T-cell (primary cell): ENCODE results near the gene WNT16. TPM values are rescaled to one million over a fixed set of nuclear protein-coding genes. Genes with fewer than 3 reads are reported as not detected.
A peak's percentile ranks its signal among the peaks of the same experiment; 100 is the strongest.

ENCODE experiments used
- ATAC-seq, 4 experiments: fragments of 200-7000 bp in 3 of 4; fragments of 150-1000 bp in 1 of 4; cut with Tn5 transposase; replicated peaks in 1 of 4; 1 replicate in 3 of 4; 2 replicates in 1 of 4; pipeline ENCODE4 v1.10.0; 2021; ENCODE audit warnings: moderate library complexity in 3 of 4, mild to moderate bottlenecking in 2 of 4, moderate number of reproducible peaks in 1 of 4
- CTCF ChIA-PET, 2 donors: fragments of 300-600 bp; sonication (Branson Sonifier 250); formaldehyde crosslinking; loops; one replicate each; lab custom pipeline; 2022; ENCODE audit warnings: antibody characterized with exemption in 2 of 2; lab: Charles Lee
- POLR2A ChIA-PET, 2 donors: fragments of 300-600 bp; sonication (Branson Sonifier 250); formaldehyde crosslinking; loops; one replicate each; lab custom pipeline; 2022; ENCODE audit warnings: antibody characterized with exemption in 2 of 2; lab: Charles Lee
- DNase-seq, 35 experiments: peaks; one replicate each; pipeline versions ENCODE4 v3.0.0 to v3.0.0-alpha.2; 2013 to 2023
- H3K27ac ChIP-seq: one replicate; pipeline ENCODE4 v1.5.1; 2013; ENCODE audit warnings: low read length
- H3K27me3 ChIP-seq, 2 experiments: replicated peaks in 1 of 2; 1 replicate in 1 of 2; 2 replicates in 1 of 2; pipeline versions ENCODE4 v1.6.1 to v1.7.0; 2013; ENCODE audit warnings: low read length in 1 of 2, mixed read lengths in 1 of 2; ENCODE audit not compliant: control insufficient read depth in 2 of 2, insufficient read depth in 2 of 2; ENCODE audit errors: extremely low read depth in 1 of 2
- H3K36me3 ChIP-seq, 2 donors: 1 replicate in 1 of 2; 2 replicates in 1 of 2; pipeline versions ENCODE4 v1.6.1 to v1.7.0; 2013; ENCODE audit warnings: low read length in 1 of 2; ENCODE audit not compliant: control insufficient read depth in 2 of 2, insufficient read depth in 1 of 2; ENCODE audit errors: extremely low read depth in 1 of 2
- H3K4me1 ChIP-seq, 2 experiments: 1 replicate in 1 of 2; 2 replicates in 1 of 2; pipeline versions ENCODE4 v1.6.1 to v1.7.0; 2013; ENCODE audit warnings: low read length in 2 of 2, mixed read lengths in 1 of 2; ENCODE audit not compliant: insufficient read depth in 2 of 2, control insufficient read depth in 1 of 2; ENCODE audit errors: extremely low read depth in 1 of 2
- H3K4me3 ChIP-seq, 2 donors: 1 replicate in 1 of 2; 2 replicates in 1 of 2; pipeline versions ENCODE4 v1.5.1 to v1.7.0; 2013; ENCODE audit warnings: mild to moderate bottlenecking in 2 of 2, low read length in 1 of 2, moderate library complexity in 1 of 2; ENCODE audit not compliant: control insufficient read depth in 1 of 2; ENCODE audit errors: extremely low read depth in 1 of 2
- H3K9me3 ChIP-seq: 2 replicates; pipeline ENCODE4 v1.7.0; 2013
- H3K27ac Mint-ChIP-seq, 2 donors: one replicate each; pipeline ENCODE4 v1.8.0; 2020 to 2021; ENCODE audit warnings: mild to moderate bottlenecking in 2 of 2, mixed read lengths in 2 of 2
- H3K27me3 Mint-ChIP-seq, 2 donors: one replicate each; pipeline ENCODE4 v1.8.0; 2021 to 2022; ENCODE audit warnings: mixed read lengths in 2 of 2
- H3K36me3 Mint-ChIP-seq: one replicate; pipeline ENCODE4 v1.8.0; 2021; ENCODE audit warnings: mixed read lengths
- H3K4me1 Mint-ChIP-seq, 3 donors: one replicate each; pipeline ENCODE4 v1.8.0; 2020 to 2022; ENCODE audit warnings: mixed read lengths in 3 of 3, mild to moderate bottlenecking in 1 of 3
- H3K4me3 Mint-ChIP-seq, 3 donors: one replicate each; pipeline ENCODE4 v1.8.0; 2020 to 2022; ENCODE audit warnings: mild to moderate bottlenecking in 3 of 3, mixed read lengths in 3 of 3, moderate library complexity in 3 of 3
- H3K9me3 Mint-ChIP-seq, 3 donors: one replicate each; pipeline ENCODE4 v1.8.0; 2020 to 2022; ENCODE audit warnings: mixed read lengths in 3 of 3
- WGBS: methylation state at CpG from one replicate; pipeline ENCODE4 v1.1.5; 2013; ENCODE audit warnings: missing lambda C conversion rate; ENCODE audit not compliant: insufficient coverage; 5-methylcytosine and 5-hydroxymethylcytosine counted together
- total RNA-seq, 35 experiments: library from RNA in 6 of 35; stranded (reverse) in 6 of 35; fragments of 120-200 nt in 1 of 35; gene quantifications; one replicate each; pipeline versions ENCODE4 v1.2.1 to v1.2.4 and lab custom pipeline; 2013 to 2026

WNT16 gene
- total RNA-seq, 5 donors from 2014 or later (not counting 1 experiment from before 2014, with no cell fraction given) = 0.13 to 0.35 (median 0.19) TPM; not detected in 2

GRCh38 chr7:121352323-121352722, 23.5 kb downstream of the WNT16 start:
- Mint-ChIP-seq H3K36me3 (peaks cover 47% of the 10 kb centered on the region), H3K4me3 (no peak overlapping the region), H3K4me1 (no peaks in the 10 kb centered on the region), H3K9me3 (no peaks in the 10 kb centered on the region), H3K27ac (no peak overlapping the region), H3K27me3 (no peaks in the 10 kb centered on the region)
- no CpG with 5 or more reads among the region's 3 CpGs for WGBS
- ATAC-seq = no peak
- peaks cover 0 to 25% of the 10 kb centered on the region in 2 donors for H3K36me3 ChIP-seq
- no peaks in the 10 kb centered on the region for H3K9me3 ChIP-seq
- no peaks in the 10 kb centered on the region for H3K27me3 ChIP-seq
- H3K4me1 ChIP-seq = no peaks in the 10 kb centered on the region
- POLR2A ChIA-PET = no interaction called here
- DNase-seq = no peak
- no peak overlapping the region for H3K4me3 ChIP-seq
- CTCF ChIA-PET = interaction anchor here (1.2 to 1.6 kb wide), 3 partner anchors 14 to 195 kb away, joined by 4 to 6 read pairs (median 5); no protein-coding TSS in a partner anchor
- H3K27ac ChIP-seq = no peak overlapping the region

DNA sequence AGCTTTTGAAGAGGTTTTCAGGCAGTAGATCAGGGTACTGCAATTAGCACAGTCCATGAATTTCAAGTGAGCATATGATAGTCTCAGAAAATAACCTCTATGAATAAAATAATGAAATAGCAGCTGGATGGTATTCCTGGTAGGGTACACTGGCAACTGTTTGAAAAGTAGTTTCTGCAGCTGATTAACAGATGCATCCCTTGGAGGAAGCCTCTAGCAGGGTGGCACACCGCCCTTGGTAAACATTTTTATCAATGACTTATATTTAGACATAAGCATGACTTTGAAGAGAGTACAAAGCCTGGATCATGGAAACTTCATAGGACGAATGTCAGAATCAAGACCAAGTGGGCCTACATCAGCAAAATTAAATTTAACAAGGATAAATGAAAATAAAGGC, 26.8 kb downstream of the WNT16 start:
- Mint-ChIP-seq H3K4me1 (peaks cover 0 to 3% (median 0%) of the 10 kb centered on the region in 3 donors), H3K4me3 (no peak overlapping the region), H3K27me3 (no peaks in the 10 kb centered on the region), H3K27ac (no peak overlapping the region), H3K9me3 (no peaks in the 10 kb centered on the region), H3K36me3 (peaks cover 51% of the 10 kb centered on the region)
- no peaks in the 10 kb centered on the region for H3K4me1 ChIP-seq
- CTCF ChIA-PET = no interaction called here
- no peaks in the 10 kb centered on the region for H3K27me3 ChIP-seq
- H3K9me3 ChIP-seq = no peaks in the 10 kb centered on the region
- no peak overlapping the region for H3K27ac ChIP-seq
- H3K36me3 ChIP-seq = peaks cover 0 to 37% of the 10 kb centered on the region in 2 donors
- ATAC-seq (no peak), DNase-seq (no peak)
- POLR2A ChIA-PET = interaction anchor here in 1 of 2 donors (0.5 kb wide), 1 partner anchor 1559 kb away, joined by 4 read pairs; no protein-coding TSS in a partner anchor
- no peak overlapping the region for H3K4me3 ChIP-seq
- no CpG with 5 or more reads among the region's 2 CpGs for WGBS

DNA sequence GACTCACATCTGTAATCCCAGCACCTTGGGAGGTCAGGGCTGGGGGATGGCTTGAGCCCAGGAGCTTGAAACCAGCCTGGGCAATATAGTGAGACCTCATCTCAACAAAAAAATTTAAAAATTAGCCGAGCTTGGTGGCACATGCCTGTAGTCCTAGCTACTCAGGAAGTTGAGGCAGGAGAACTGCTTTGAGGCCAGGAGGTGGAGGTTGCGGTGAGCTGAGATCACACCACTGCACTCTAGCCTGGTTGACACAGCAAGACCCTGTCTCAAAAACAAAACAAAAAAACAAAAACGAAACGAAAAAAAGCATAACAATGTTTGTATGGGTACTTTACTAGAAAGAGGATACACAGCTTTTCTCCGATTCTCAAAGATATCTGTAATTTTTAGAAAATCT, 31.8 kb downstream of the WNT16 start:
- H3K9me3 Mint-ChIP-seq = no peaks in the 10 kb centered on the region
- H3K4me3 ChIP-seq = no peak overlapping the region
- WGBS = 50% methylated on average over 1 of the region's 5 CpGs
- H3K27me3 ChIP-seq = no peaks in the 10 kb centered on the region
- H3K9me3 ChIP-seq = no peaks in the 10 kb centered on the region
- H3K27me3 Mint-ChIP-seq = no peaks in the 10 kb centered on the region
- ChIA-PET CTCF (interaction anchor here in 1 of 2 donors (1.1 to 1.5 kb wide), 2 partner anchors 35 to 187 kb away, joined by 4 to 7 read pairs; partner anchors contain the start of gene FAM3C), POLR2A (interaction anchor here in 1 of 2 donors (0.9 kb wide), 1 partner anchor 14 kb away, joined by 4 read pairs; no protein-coding TSS in a partner anchor)
- peaks cover 42% of the 10 kb centered on the region for H3K36me3 Mint-ChIP-seq
- DNase-seq (peak in 12 of 35 experiments; percentile 2 to 31 (median 13)), ATAC-seq (peak in 2 of 4 experiments; percentile 24 to 56)
- no peaks in the 10 kb centered on the region for H3K4me1 ChIP-seq
- no peak overlapping the region for H3K27ac ChIP-seq
- peaks cover 0 to 3% (median 2%) of the 10 kb centered on the region in 3 donors for H3K4me1 Mint-ChIP-seq
- peaks cover 0 to 34% of the 10 kb centered on the region in 2 donors for H3K36me3 ChIP-seq
- peak overlapping the region in 1 of 3 donors; percentile 11 for H3K4me3 Mint-ChIP-seq
- H3K27ac Mint-ChIP-seq = peak overlapping the region in 1 of 2 donors; percentile 19

DNA sequence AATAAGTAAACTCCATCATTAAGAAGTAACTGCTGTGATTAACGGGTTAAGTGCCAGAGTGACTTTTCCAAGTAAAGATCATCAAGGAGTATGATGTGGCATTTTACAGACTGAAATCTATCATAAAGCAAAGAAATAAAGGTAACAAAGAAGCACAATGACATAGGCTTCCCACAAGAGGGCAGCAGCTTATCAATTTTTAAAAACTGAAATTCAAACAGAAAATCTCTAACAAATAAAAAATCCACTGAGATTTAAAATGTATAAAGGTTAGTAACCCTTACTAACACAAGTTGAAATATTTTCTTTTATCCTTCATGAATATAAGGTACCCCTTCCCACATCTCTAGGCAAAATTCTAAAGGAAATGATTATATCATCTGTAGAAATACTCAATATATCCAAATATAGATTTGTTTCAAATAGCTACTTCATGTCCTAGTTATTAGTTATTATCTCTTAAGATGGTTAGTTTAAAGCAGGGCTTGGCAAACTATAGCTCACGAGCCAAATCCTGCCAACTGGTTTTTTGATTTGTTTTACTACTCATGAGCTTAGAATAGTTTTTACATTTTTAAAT, 38.1 kb downstream of the WNT16 start:
- no CpG with 5 or more reads among the region's 2 CpGs for WGBS
- Mint-ChIP-seq H3K4me1 (peaks cover 6 to 29% (median 22%) of the 10 kb centered on the region in 3 donors), H3K36me3 (peaks cover 19% of the 10 kb centered on the region), H3K4me3 (no peak overlapping the region), H3K27ac (no peak overlapping the region), H3K9me3 (no peaks in the 10 kb centered on the region), H3K27me3 (no peaks in the 10 kb centered on the region)
- H3K27ac ChIP-seq = no peak overlapping the region
- H3K4me1 ChIP-seq = no peaks in the 10 kb centered on the region
- ATAC-seq (no peak), DNase-seq (peak in 14 of 35 experiments; percentile 2 to 70 (median 16))
- CTCF ChIA-PET = interaction anchor here (0.6 to 2.8 kb wide), 41 partner anchors 9 to 627 kb away, joined by 3 to 78 read pairs (median 4); partner anchors contain the start of gene FAM3C (in 2 of the 2)
- H3K9me3 ChIP-seq = no peaks in the 10 kb centered on the region
- peaks cover 0 to 10% of the 10 kb centered on the region in 2 donors for H3K36me3 ChIP-seq
- no peaks in the 10 kb centered on the region for H3K27me3 ChIP-seq
- POLR2A ChIA-PET = interaction anchor here (0.6 kb wide), 2 partner anchors 141 to 181 kb away, joined by 3 to 4 read pairs; no protein-coding TSS in a partner anchor
- H3K4me3 ChIP-seq = no peak overlapping the region

DNA sequence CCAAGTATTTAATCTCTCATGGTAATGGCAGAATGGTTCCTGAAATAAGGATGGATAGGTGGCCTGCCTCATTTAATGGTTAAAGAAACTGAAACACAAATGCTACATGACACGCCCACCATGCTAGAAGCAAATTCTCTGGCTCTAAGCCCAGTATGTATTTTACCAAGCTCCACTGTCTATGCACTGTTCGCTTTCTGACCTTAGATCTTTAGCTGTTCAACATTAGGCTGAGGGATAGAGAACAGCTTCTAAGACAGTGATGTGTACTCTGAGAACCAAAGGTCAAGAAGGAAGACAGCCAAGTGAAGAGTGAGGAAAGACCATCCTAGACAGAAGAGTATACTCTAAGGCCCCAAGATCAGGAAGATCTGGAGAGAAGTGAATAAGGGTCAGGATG, 40.7 kb downstream of the WNT16 start:
- Histone ChIP-seq H3K27ac (peak overlapping the region; percentile 39), H3K27me3 (no peaks in the 10 kb centered on the region), H3K4me1 (no peaks in the 10 kb centered on the region), H3K4me3 (no peak overlapping the region), H3K9me3 (no peaks in the 10 kb centered on the region), H3K36me3 (peaks cover 0 to 5% of the 10 kb centered on the region in 2 donors)
- peak in 2 of 4 experiments; percentile 15 to 32 for ATAC-seq
- ChIA-PET CTCF (interaction anchor here (1.0 to 1.4 kb wide), 8 partner anchors 10 to 179 kb away, joined by 3 to 11 read pairs (median 5); no protein-coding TSS in a partner anchor), POLR2A (interaction anchor here in 1 of 2 donors (0.6 kb wide), 1 partner anchor 419 kb away, joined by 9 read pairs; the partner anchor contains the start of gene ING3)
- Mint-ChIP-seq H3K9me3 (no peaks in the 10 kb centered on the region), H3K27me3 (no peaks in the 10 kb centered on the region), H3K36me3 (peaks cover 16% of the 10 kb centered on the region), H3K4me3 (no peak overlapping the region), H3K27ac (peak overlapping the region; percentile 56 to 64), H3K4me1 (peaks cover 19 to 41% (median 33%) of the 10 kb centered on the region in 3 donors)
- no CpG with 5 or more reads among the region's 2 CpGs for WGBS
- DNase-seq = no peak

DNA sequence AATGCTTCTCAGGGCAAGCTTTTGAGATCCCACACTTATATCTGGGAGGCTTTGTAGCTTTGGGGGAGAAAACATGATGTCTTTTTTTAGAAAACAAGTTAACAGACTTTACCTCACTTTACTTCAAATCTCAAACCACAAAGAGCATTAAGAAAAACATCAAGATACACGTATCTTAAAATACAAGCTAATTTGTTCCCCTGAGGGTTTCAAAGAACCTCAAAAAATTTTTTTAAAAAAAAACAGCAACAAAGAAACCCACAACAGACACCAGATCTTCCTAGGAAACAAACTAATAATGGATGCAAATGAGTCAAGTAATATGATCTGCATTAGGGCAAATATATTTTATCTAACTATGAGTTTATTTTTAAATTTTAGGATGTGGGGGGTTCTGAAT, 42.6 kb downstream of the WNT16 start:
- ATAC-seq (no peak), DNase-seq (no peak)
- ChIA-PET CTCF (interaction anchor here (0.9 to 3.9 kb wide), 5 partner anchors 9 to 59 kb away, joined by 3 to 35 read pairs (median 3); partner anchors contain the start of gene FAM3C (in 2 of the 2)), POLR2A (no interaction called here)
- H3K4me3 Mint-ChIP-seq = no peak overlapping the region
- Histone ChIP-seq H3K4me3 (no peak overlapping the region), H3K4me1 (no peaks in the 10 kb centered on the region), H3K27me3 (no peaks in the 10 kb centered on the region), H3K27ac (no peak overlapping the region), H3K9me3 (no peaks in the 10 kb centered on the region), H3K36me3 (peaks cover 0 to 15% of the 10 kb centered on the region in 2 donors)
- H3K4me1 Mint-ChIP-seq = peaks cover 19 to 47% (median 33%) of the 10 kb centered on the region in 3 donors
- H3K27me3 Mint-ChIP-seq = no peaks in the 10 kb centered on the region
- WGBS = no CpG with 5 or more reads among the region's 1 CpG
- H3K36me3 Mint-ChIP-seq = peaks cover 27% of the 10 kb centered on the region
- peak overlapping the region; percentile 50 for H3K27ac Mint-ChIP-seq
- H3K9me3 Mint-ChIP-seq = no peaks in the 10 kb centered on the region
